Ovary (tissue), 9 donors: ENCODE results near the gene GYPA. TPM values are rescaled to one million over a fixed set of nuclear protein-coding genes. Genes with fewer than 3 reads are reported as not detected.
"Not testable (repeated sequence)": the region's sequence is repeated elsewhere in the genome, so short reads cannot be mapped to it uniquely, and the experiment has no call there.

Experiments
- DNase-seq, 5 donors: peaks; one replicate each; pipeline ENCODE4 v3.0.0-alpha.2; 2019 to 2020
- H3K27ac ChIP-seq, 2 donors: fragments of 200-600 bp; one replicate each; pipeline versions ENCODE4 v1.5.1 to v1.8.0; 2019 to 2022
- H3K27me3 ChIP-seq: fragments of 200-600 bp; one replicate; pipeline ENCODE4 v1.8.0; 2022
- H3K36me3 ChIP-seq: fragments of 200-600 bp; sonication (generic); one replicate; pipeline ENCODE4 v1.5.1; 2019
- H3K4me1 ChIP-seq: one replicate; pipeline ENCODE4 v1.8.1; 2013; ENCODE audit warnings: mild to moderate bottlenecking, moderate library complexity; ENCODE audit not compliant: insufficient read depth
- H3K4me3 ChIP-seq: fragments of 200-600 bp; sonication (generic); one replicate; pipeline ENCODE4 v1.5.1; 2017
- H3K9me3 ChIP-seq, 2 donors: fragments of 200-600 bp in 1 of 2; sonication (generic) in 1 of 2; one replicate each; pipeline versions ENCODE4 v1.5.1 to v1.8.1; 2013 to 2019; ENCODE audit warnings: mild to moderate bottlenecking in 1 of 2, moderate library complexity in 1 of 2
- CTCF ChIP-seq, 3 donors: fragments of 450-650 bp in 2 of 3; fragments of 200-600 bp in 1 of 3; IDR thresholded peaks; one replicate each; pipeline versions ENCODE4 v1.5.1 to v1.8.0; 2016 to 2022; ENCODE audit warnings: antibody characterized with exemption in 3 of 3, mild to moderate bottlenecking in 1 of 3
- EP300 ChIP-seq: sonication (generic); formaldehyde crosslinking; IDR thresholded peaks from one replicate; pipeline ENCODE4 v1.6.1; 2017; ENCODE audit warnings: antibody characterized with exemption
- POLR2A ChIP-seq: fragments of 450-650 bp; IDR thresholded peaks from one replicate; pipeline ENCODE4 v1.6.1; 2017; ENCODE audit warnings: antibody characterized with exemption, mild to moderate bottlenecking, moderate library complexity
- WGBS, 3 donors: extraction: QIAGEN DNeasy Blood & Tissue Kit in 1 of 3; methylation state at CpG; one replicate each; pipeline versions ENCODE4 v1.1.5 to v1.1.7; 2013 to 2017; 5-methylcytosine and 5-hydroxymethylcytosine counted together
- intact Hi-C, 4 donors: fragments of 100-400 bp; cut with DNase I; formaldehyde crosslinking; loops; one replicate each; pipeline versions ENCODE4 v1.11.0 to v1.15.1; 2022 to 2023
- polyA plus RNA-seq, 2 donors: library from polyadenylated mRNA; stranded (reverse); fragments of 200-250 nt in 1 of 2; fragments of 350-450 nt in 1 of 2; fragmentation: Illumina TruSeq in 1 of 2; extraction: RNeasy Lipid Tissue Mini Kit (QIAGEN cat#74804) in 1 of 2; gene quantifications; one replicate each; pipeline ENCODE4 v1.2.3, GENCODE V29; 2013 to 2014
- total RNA-seq, 7 donors: library from RNA; depleted of rRNA in 2 of 7; stranded (reverse); fragments of >200 nt in 2 of 7; fragmentation: NEBNext Ultra II Directional in 3 of 7; extraction: Animal tissue kit (Norgen Biotek cat#: 25700) in 3 of 7; gene quantifications; one replicate each; pipeline versions ENCODE4 v1.1.0 to v1.2.4, GENCODE V29; 2016 to 2023
- donor health status: DM: no; HTN: no; CAD: no; lungs with moderate emphysema.
- donor health status: DM: no; HTN: no; CAD: no.
- donor health status: Bipolar disorder and iron deficiency.
- donor health status: DM: yes; HTN: yes; CAD: no.
- donor health status: DM: no; HTN: no; CAD: no.
- donor health status: DM: yes; HTN: yes; CAD: no.

The GYPA gene
- total and polyA plus RNA-seq, 9 donors, result 0.38 TPM; not detected in 8

- no peak overlapping the region for H3K27ac ChIP-seq
- intact Hi-C loops, result no loop called here
- H3K36me3 ChIP-seq, result no peaks in the 10 kb centered on the region
- H3K9me3 ChIP-seq, result no peaks in the 10 kb centered on the region
- no peaks in the 10 kb centered on the region for H3K4me1 ChIP-seq
- no peak overlapping the region for H3K4me3 ChIP-seq
- H3K27me3 ChIP-seq, result no peaks in the 10 kb centered on the region
- no peak for TF ChIP-seq POLR2A
- TF ChIP-seq CTCF (IDR thresholded peaks at IDR 0.05), result no peak
- no peak for TF ChIP-seq EP300
- WGBS, 3 donors, result 78 to 87% (median 80%) methylated on average over 5 of the region's 5 CpGs
- no peak for DNase-seq
Observed at GRCh38 chr4:144090744-144091143, 49.8 kb downstream of the GYPA start.

- intact Hi-C loops, result loop anchor here in 1 of 4 donors (5.0 kb wide), 1 partner anchor 1745 kb away; no protein-coding TSS in a partner anchor
- not testable (repeated sequence) for H3K36me3 ChIP-seq, H3K4me1 ChIP-seq, H3K27me3 ChIP-seq, H3K9me3 ChIP-seq, DNase-seq, H3K27ac ChIP-seq, H3K4me3 ChIP-seq
- 57 to 60% (median 60%) methylated on average over 3 of the region's 3 CpGs for WGBS, 3 donors
Observed at GRCh38 chr4:144082053-144082452, 58.5 kb downstream of the GYPA start.

- H3K36me3 ChIP-seq, H3K4me1 ChIP-seq, H3K9me3 ChIP-seq, H3K4me3 ChIP-seq, DNase-seq, H3K27me3 ChIP-seq, H3K27ac ChIP-seq: not testable (repeated sequence)
- WGBS, 3 donors, result 46 to 64% (median 47%) methylated on average over 4 of the region's 4 CpGs
- intact Hi-C loops, result loop anchor here in 1 of 4 donors (5.0 kb wide), 1 partner anchor 1743 kb away; no protein-coding TSS in a partner anchor
Observed at GRCh38 chr4:144080135-144080534, 60.4 kb downstream of the GYPA start.

GRCh38 chr4:144078746-144079145 is 61.8 kb downstream of the GYPA start:
- H3K9me3 ChIP-seq, DNase-seq, H3K27ac ChIP-seq, intact Hi-C loops, H3K27me3 ChIP-seq, H3K4me1 ChIP-seq, H3K4me3 ChIP-seq, H3K36me3 ChIP-seq: not testable (repeated sequence)
- WGBS, 3 donors, result 84 to 87% (median 85%) methylated on average over 2 of the region's 2 CpGs

GRCh38 chr4:144061556-144061955 is 79.0 kb downstream of the GYPA start:
- H3K27me3 ChIP-seq, intact Hi-C loops, H3K36me3 ChIP-seq, DNase-seq, H3K4me1 ChIP-seq, H3K4me3 ChIP-seq, H3K27ac ChIP-seq, H3K9me3 ChIP-seq: not testable (repeated sequence)

GRCh38 chr4:144060234-144060859 is 80.2 kb downstream of the GYPA start:
- H3K27me3 ChIP-seq, H3K4me3 ChIP-seq, H3K36me3 ChIP-seq, H3K4me1 ChIP-seq, H3K27ac ChIP-seq, intact Hi-C loops, DNase-seq, H3K9me3 ChIP-seq: not testable (repeated sequence)
- WGBS, 3 donors, result 82 to 90% (median 89%) methylated on average over 3 of the region's 3 CpGs

Other genes starting within 250 kb of the GYPA start
- gene GYPE, start 235.2 kb downstream of the GYPA start, total RNA-seq, result not detected
- gene GYPE, start 235.2 kb downstream of the GYPA start, polyA plus RNA-seq, result under 1 TPM; 0.07 to 0.28 TPM
- not detected for gene GYPB, start 121.3 kb downstream of the GYPA start, total RNA-seq
- not detected for gene GYPB, start 121.3 kb downstream of the GYPA start, polyA plus RNA-seq